B cell (primary cell): ENCODE results near the gene YOD1. TPM values are rescaled to one million over a fixed set of nuclear protein-coding genes. Genes with fewer than 3 reads are reported as not detected.

Experiments
- ATAC-seq: fragments of 200-7000 bp; cut with Tn5 transposase; one replicate; pipeline ENCODE4 v1.10.0; 2021; ENCODE audit warnings: low read depth, mild to moderate bottlenecking, moderate number of reproducible peaks, moderate library complexity
- CTCF ChIA-PET: fragments of 350-600 bp; sonication (Branson Sonifier 250); formaldehyde crosslinking; loops from one replicate; lab custom pipeline; 2021; ENCODE audit warnings: antibody characterized with exemption, inconsistent platforms; lab: Charles Lee
- POLR2A ChIA-PET: fragments of 350-600 bp; sonication (Branson Sonifier 250); formaldehyde crosslinking; loops from one replicate; lab custom pipeline; 2021; ENCODE audit warnings: antibody characterized with exemption; lab: Charles Lee
- DNase-seq: peaks from one replicate; pipeline ENCODE4 v3.0.0; 2013
- H2AFZ ChIP-seq: 2 replicates; pipeline ENCODE4 v1.6.1; 2012; ENCODE audit warnings: mild to moderate bottlenecking, low read depth, low read length; ENCODE audit not compliant: insufficient read depth, poor library complexity, severe bottlenecking
- H3K27ac ChIP-seq, 2 donors: 1 replicate in 1 of 2; 2 replicates in 1 of 2; pipeline ENCODE4 v1.5.1; 2012 to 2013; ENCODE audit warnings: low read length in 2 of 2, mild to moderate bottlenecking in 2 of 2, moderate library complexity in 1 of 2
- H3K27me3 ChIP-seq, 4 experiments: fragments of 200-600 bp in 1 of 4; sonication (generic) in 1 of 4; replicated peaks in 1 of 4; 1 replicate in 2 of 4; 2 replicates in 2 of 4; pipeline versions ENCODE4 v1.6.1 to v1.7.0; 2013 to 2016; ENCODE audit warnings: low read length in 3 of 4, mild to moderate bottlenecking in 2 of 4, mixed read lengths in 1 of 4, moderate library complexity in 1 of 4; ENCODE audit not compliant: insufficient read depth in 4 of 4, control insufficient read depth in 3 of 4; ENCODE audit errors: control extremely low read depth in 1 of 4
- H3K36me3 ChIP-seq, 2 experiments: replicated peaks in 1 of 2; 1 replicate in 1 of 2; 2 replicates in 1 of 2; pipeline versions ENCODE4 v1.6.1 to v1.7.1; 2013; ENCODE audit warnings: low read length in 1 of 2; ENCODE audit not compliant: insufficient read depth in 2 of 2, control insufficient read depth in 1 of 2; ENCODE audit errors: control extremely low read depth in 1 of 2, extremely low read depth in 1 of 2
- H3K4me1 ChIP-seq, 2 donors: fragments of 200-600 bp in 1 of 2; sonication (generic) in 1 of 2; 1 replicate in 1 of 2; 2 replicates in 1 of 2; pipeline versions ENCODE4 v1.5.1 to v1.6.1; 2013 to 2017; ENCODE audit warnings: low read length in 2 of 2; ENCODE audit not compliant: control insufficient read depth in 2 of 2, insufficient read depth in 2 of 2
- H3K4me2 ChIP-seq: replicated peaks from 2 replicates; pipeline ENCODE3; 2012; ENCODE audit warnings: mild to moderate bottlenecking, low read depth, low read length; ENCODE audit not compliant: poor library complexity, severe bottlenecking
- H3K4me3 ChIP-seq, 5 experiments: fragments of 200-600 bp in 1 of 5; sonication (generic) in 1 of 5; 1 replicate in 3 of 5; 2 replicates in 2 of 5; pipeline versions ENCODE4 v1.5.1 to v1.7.0; 2011 to 2016; ENCODE audit warnings: low read length in 4 of 5, mild to moderate bottlenecking in 4 of 5, low read depth in 2 of 5, control low read depth in 1 of 5, moderate library complexity in 1 of 5; ENCODE audit not compliant: insufficient read depth in 1 of 5; ENCODE audit errors: control extremely low read depth in 1 of 5, extremely low read depth in 1 of 5
- H3K79me2 ChIP-seq: fragments of 200-600 bp; sonication (generic); one replicate; pipeline ENCODE4 v1.6.0; 2016; ENCODE audit warnings: low read length; ENCODE audit not compliant: control insufficient read depth, insufficient read depth
- H3K9ac ChIP-seq: fragments of 200-600 bp; sonication (generic); 2 replicates; pipeline ENCODE4 v1.6.1; 2017; ENCODE audit warnings: mild to moderate bottlenecking, low read length, moderate library complexity
- H3K9me3 ChIP-seq, 3 donors: one replicate each; pipeline versions ENCODE4 v1.6.1 to v1.7.1; 2013; ENCODE audit warnings: low read length in 2 of 3; ENCODE audit not compliant: control insufficient read depth in 2 of 3, insufficient read depth in 1 of 3; ENCODE audit errors: control extremely low read depth in 1 of 3
- H4K20me1 ChIP-seq: 2 replicates; pipeline ENCODE4 v1.6.0; 2012; ENCODE audit warnings: mild to moderate bottlenecking, low read length; ENCODE audit not compliant: insufficient read depth, control insufficient read depth, poor library complexity, severe bottlenecking
- H3K27ac Mint-ChIP-seq: one replicate; pipeline ENCODE4 v1.8.0; 2021; ENCODE audit warnings: mixed read lengths
- H3K27me3 Mint-ChIP-seq: one replicate; pipeline ENCODE4 v1.8.0; 2021; ENCODE audit warnings: mixed read lengths
- H3K4me1 Mint-ChIP-seq: one replicate; pipeline ENCODE4 v1.8.0; 2021; ENCODE audit warnings: mixed read lengths
- H3K4me3 Mint-ChIP-seq: one replicate; pipeline ENCODE4 v1.8.0; 2021; ENCODE audit warnings: mixed read lengths
- H3K9me3 Mint-ChIP-seq: one replicate; pipeline ENCODE4 v1.8.0; 2022; ENCODE audit warnings: mixed read lengths; ENCODE audit not compliant: insufficient read depth
- EZH2 ChIP-seq: IDR thresholded peaks from 2 replicates; pipeline ENCODE4 v1.6.1; 2012; ENCODE audit warnings: borderline replicate concordance, low read depth, mild to moderate bottlenecking, moderate library complexity, low read length; ENCODE audit not compliant: insufficient read depth, poor library complexity, severe bottlenecking
- WGBS: methylation state at CpG from one replicate; pipeline ENCODE4 v1.1.5; 2013; ENCODE audit warnings: missing lambda C conversion rate; ENCODE audit not compliant: insufficient coverage; 5-methylcytosine and 5-hydroxymethylcytosine counted together
- intact Hi-C: fragments of 100-400 bp; cut with micrococcal nuclease; formaldehyde crosslinking; loops from one replicate; pipeline ENCODE4 v1.10.0; 2022
- polyA plus RNA-seq: library from polyadenylated mRNA; depleted of rRNA; stranded (reverse); fragments of >200 nt; gene quantifications from 2 replicates; pipeline ENCODE4 v1.2.3, GENCODE V29; 2012
- total RNA-seq, 2 donors: library from RNA; stranded (reverse); fragments of 120-200 nt in 1 of 2; gene quantifications; 1 replicate in 1 of 2; 2 replicates in 1 of 2; pipeline versions ENCODE4 v1.2.3 to v1.2.4, GENCODE V29; 2013 to 2022
- TF ChIP-seq, protein P1 (sequence below): fragments of 200-600 bp; IDR thresholded peaks from one replicate; pipeline ENCODE4 v1.8.0; 2022; ENCODE audit warnings: antibody characterized with exemption, mild to moderate bottlenecking

Gene YOD1
- total and polyA plus RNA-seq, 2 donors (not counting 1 experiment from before 2014, with no cell fraction given), result 2.3 to 9.4 TPM

DNA sequence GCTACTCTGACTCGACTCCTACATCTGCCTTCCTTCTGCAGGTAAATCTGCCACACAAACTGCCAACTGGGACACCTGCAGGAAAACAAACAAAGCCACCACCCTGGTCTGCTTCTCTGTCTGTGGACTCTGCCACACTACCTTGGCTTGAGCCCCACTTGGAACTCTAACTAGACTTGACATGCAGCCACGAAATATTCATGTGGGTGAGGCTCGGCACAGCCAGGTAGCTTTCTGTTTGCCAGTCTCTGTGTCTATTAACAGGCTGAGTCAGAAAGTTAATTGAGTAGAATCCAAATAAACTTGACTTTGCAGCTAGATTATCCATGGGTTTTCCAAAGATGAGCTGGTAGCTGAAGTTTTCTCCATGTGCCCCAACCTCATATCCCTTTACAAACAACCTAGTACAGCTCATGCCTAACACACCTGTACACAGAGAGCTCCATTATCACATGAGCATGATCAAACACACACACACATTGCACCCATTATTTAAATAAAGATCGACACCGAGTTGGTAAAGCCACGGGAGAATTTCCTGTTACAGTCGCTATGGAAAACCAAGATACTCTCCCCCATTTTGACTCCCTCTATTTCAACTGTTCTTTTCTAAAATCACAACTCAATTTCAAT is 19.3 kb downstream of the YOD1 start:
- no peaks in the 10 kb centered on the region for H3K9me3 ChIP-seq
- ChIA-PET CTCF (interaction anchor here (0.8 to 1.4 kb wide), 5 partner anchors 16 to 467 kb away, joined by 3 to 5 read pairs (median 3); partner anchors contain the start of gene PFKFB2), POLR2A (no interaction called here)
- H3K4me1 Mint-ChIP-seq, result no peaks in the 10 kb centered on the region
- no peak overlapping the region for H3K4me3 ChIP-seq
- peaks cover 70% of the 10 kb centered on the region for H3K27me3 Mint-ChIP-seq
- no peaks in the 10 kb centered on the region for H3K36me3 ChIP-seq
- no peaks in the 10 kb centered on the region for H4K20me1 ChIP-seq
- TF ChIP-seq EZH2, result no peak
- TF ChIP-seq, protein P1, sequence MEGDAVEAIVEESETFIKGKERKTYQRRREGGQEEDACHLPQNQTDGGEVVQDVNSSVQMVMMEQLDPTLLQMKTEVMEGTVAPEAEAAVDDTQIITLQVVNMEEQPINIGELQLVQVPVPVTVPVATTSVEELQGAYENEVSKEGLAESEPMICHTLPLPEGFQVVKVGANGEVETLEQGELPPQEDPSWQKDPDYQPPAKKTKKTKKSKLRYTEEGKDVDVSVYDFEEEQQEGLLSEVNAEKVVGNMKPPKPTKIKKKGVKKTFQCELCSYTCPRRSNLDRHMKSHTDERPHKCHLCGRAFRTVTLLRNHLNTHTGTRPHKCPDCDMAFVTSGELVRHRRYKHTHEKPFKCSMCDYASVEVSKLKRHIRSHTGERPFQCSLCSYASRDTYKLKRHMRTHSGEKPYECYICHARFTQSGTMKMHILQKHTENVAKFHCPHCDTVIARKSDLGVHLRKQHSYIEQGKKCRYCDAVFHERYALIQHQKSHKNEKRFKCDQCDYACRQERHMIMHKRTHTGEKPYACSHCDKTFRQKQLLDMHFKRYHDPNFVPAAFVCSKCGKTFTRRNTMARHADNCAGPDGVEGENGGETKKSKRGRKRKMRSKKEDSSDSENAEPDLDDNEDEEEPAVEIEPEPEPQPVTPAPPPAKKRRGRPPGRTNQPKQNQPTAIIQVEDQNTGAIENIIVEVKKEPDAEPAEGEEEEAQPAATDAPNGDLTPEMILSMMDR, result no peak
- H3K27ac ChIP-seq, result no peak overlapping the region
- 92% methylated on average over 7 of the region's 7 CpGs for WGBS
- ATAC-seq, result no peak
- no peak overlapping the region for H3K4me3 Mint-ChIP-seq
- peaks cover 0 to 31% (median 19%) of the 10 kb centered on the region in 4 experiments for H3K27me3 ChIP-seq
- H3K4me2 ChIP-seq, result no peak overlapping the region
- intact Hi-C loops, result no loop called here
- no peak overlapping the region for H2AFZ ChIP-seq
- H3K9me3 Mint-ChIP-seq, result no peaks in the 10 kb centered on the region
- no peaks in the 10 kb centered on the region for H3K79me2 ChIP-seq
- no peak overlapping the region for H3K9ac ChIP-seq
- H3K27ac Mint-ChIP-seq, result no peak overlapping the region
- no peaks in the 10 kb centered on the region for H3K4me1 ChIP-seq
- DNase-seq, result no peak

DNA sequence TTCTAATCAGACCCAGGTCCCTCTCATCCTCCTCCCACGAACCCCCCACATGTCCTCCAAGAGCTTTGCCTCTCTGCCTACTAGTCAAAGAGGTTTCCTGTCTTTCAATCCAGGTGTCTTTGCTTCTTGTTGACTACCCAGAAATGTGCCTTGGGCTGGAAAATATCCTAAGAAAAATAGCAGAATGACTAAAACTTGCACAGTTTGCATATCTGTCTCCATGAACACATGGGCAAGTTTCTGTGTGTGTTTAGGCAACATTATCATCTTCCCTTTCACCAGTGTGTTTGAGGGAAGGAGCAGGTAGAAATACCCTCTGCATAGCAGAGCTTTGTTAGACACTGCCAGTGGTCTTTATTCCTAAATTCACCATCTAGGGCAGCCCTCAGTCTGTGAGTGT is 20.0 kb downstream of the YOD1 start:
- H3K4me1 ChIP-seq, result no peaks in the 10 kb centered on the region
- WGBS, result no CpG with 5 or more reads among the region's 1 CpG
- TF ChIP-seq EZH2, result no peak
- TF ChIP-seq, protein P1, result no peak
- H2AFZ ChIP-seq, result no peak overlapping the region
- H4K20me1 ChIP-seq, result no peaks in the 10 kb centered on the region
- no peak overlapping the region for H3K27ac ChIP-seq
- H3K4me2 ChIP-seq, result no peak overlapping the region
- H3K4me3 ChIP-seq, result no peak overlapping the region
- intact Hi-C loops, result no loop called here
- no peak for ATAC-seq
- peaks cover 74% of the 10 kb centered on the region for H3K27me3 Mint-ChIP-seq
- H3K27me3 ChIP-seq, result peaks cover 0 to 31% (median 19%) of the 10 kb centered on the region in 4 experiments
- H3K9me3 Mint-ChIP-seq, result no peaks in the 10 kb centered on the region
- H3K36me3 ChIP-seq, result no peaks in the 10 kb centered on the region
- CTCF ChIA-PET, result interaction anchor here (1.4 kb wide), 1 partner anchor 22 kb away, joined by 3 read pairs; the partner anchor contains the start of gene PFKFB2
- no peaks in the 10 kb centered on the region for H3K79me2 ChIP-seq
- POLR2A ChIA-PET, result no interaction called here
- H3K9ac ChIP-seq, result no peak overlapping the region
- DNase-seq, result no peak
- no peaks in the 10 kb centered on the region for H3K9me3 ChIP-seq
- no peaks in the 10 kb centered on the region for H3K4me1 Mint-ChIP-seq
- H3K27ac Mint-ChIP-seq, result no peak overlapping the region
- no peak overlapping the region for H3K4me3 Mint-ChIP-seq
